ENCODE measurements around the gene BOK. TPM values are rescaled to one million over a fixed set of nuclear protein-coding genes. Genes with fewer than 3 reads are reported as not detected.

Gene BOK
- total and polyA plus RNA-seq, 4 donors = 11.3 to 82.1 (median 44.0) TPM

- H3K27me3 ChIP-seq (ENCODE audit: control insufficient read depth in 4 of 4, insufficient read depth in 4 of 4, low read length in 3 of 4) = no peaks in the 10 kb centered on the region
- no peak for DNase-seq (ENCODE audit: low spot score)
- H3K9ac ChIP-seq (ENCODE audit: low read depth in 1 of 2, low read length in 2 of 2) = no peak overlapping the region
- H3K27ac ChIP-seq (ENCODE audit: low read depth in 1 of 2, low read length in 2 of 2) = no peak overlapping the region
- H3K4me1 ChIP-seq (ENCODE audit: control insufficient read depth in 4 of 4, insufficient read depth in 4 of 4, low read length in 3 of 4) = peaks cover 6 to 19% (median 11%) of the 10 kb centered on the region in 4 donors
- TF ChIP-seq NR2F2 (IDR thresholded peaks at IDR 0.05) = no peak
- no peak for TF ChIP-seq FOXA1 (IDR thresholded peaks at IDR 0.05)
- no peak for TF ChIP-seq TAF1 (conservative IDR thresholded peaks at IDR 0.05)
- TF ChIP-seq CTCF (IDR thresholded peaks at IDR 0.05; ENCODE audit: low read depth, low read length, missing input control) = no peak
- TF ChIP-seq, protein P1, sequence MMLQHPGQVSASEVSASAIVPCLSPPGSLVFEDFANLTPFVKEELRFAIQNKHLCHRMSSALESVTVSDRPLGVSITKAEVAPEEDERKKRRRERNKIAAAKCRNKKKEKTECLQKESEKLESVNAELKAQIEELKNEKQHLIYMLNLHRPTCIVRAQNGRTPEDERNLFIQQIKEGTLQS (IDR thresholded peaks at IDR 0.05) = no peak
- TF ChIP-seq SP1 (IDR thresholded peaks at IDR 0.05) = no peak
- no peak for TF ChIP-seq EGR1 (IDR thresholded peaks at IDR 0.05; ENCODE audit: low read depth in 2 of 2)
- no peak for TF ChIP-seq MAX (IDR thresholded peaks at IDR 0.05)
- no peak for TF ChIP-seq FOXA2 (IDR thresholded peaks at IDR 0.05)
- TF ChIP-seq HNF4A (conservative IDR thresholded peaks at IDR 0.05) = no peak
- no peak for TF ChIP-seq GABPA (IDR thresholded peaks at IDR 0.05 in 1 of 2, conservative IDR thresholded peaks at IDR 0.05 in 1 of 2)
- no peak for TF ChIP-seq HNF4G (IDR thresholded peaks at IDR 0.05)
- TF ChIP-seq YY1 (IDR thresholded peaks at IDR 0.05) = no peak
- TF ChIP-seq REST (IDR thresholded peaks at IDR 0.05) = no peak
- no peak for TF ChIP-seq RAD21 (IDR thresholded peaks at IDR 0.05)
- TF ChIP-seq, protein P2, sequence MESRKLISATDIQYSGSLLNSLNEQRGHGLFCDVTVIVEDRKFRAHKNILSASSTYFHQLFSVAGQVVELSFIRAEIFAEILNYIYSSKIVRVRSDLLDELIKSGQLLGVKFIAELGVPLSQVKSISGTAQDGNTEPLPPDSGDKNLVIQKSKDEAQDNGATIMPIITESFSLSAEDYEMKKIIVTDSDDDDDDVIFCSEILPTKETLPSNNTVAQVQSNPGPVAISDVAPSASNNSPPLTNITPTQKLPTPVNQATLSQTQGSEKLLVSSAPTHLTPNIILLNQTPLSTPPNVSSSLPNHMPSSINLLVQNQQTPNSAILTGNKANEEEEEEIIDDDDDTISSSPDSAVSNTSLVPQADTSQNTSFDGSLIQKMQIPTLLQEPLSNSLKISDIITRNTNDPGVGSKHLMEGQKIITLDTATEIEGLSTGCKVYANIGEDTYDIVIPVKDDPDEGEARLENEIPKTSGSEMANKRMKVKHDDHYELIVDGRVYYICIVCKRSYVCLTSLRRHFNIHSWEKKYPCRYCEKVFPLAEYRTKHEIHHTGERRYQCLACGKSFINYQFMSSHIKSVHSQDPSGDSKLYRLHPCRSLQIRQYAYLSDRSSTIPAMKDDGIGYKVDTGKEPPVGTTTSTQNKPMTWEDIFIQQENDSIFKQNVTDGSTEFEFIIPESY (IDR thresholded peaks at IDR 0.05) = no peak
- TF ChIP-seq JUND (IDR thresholded peaks at IDR 0.05) = no peak
- no peak for TF ChIP-seq RXRA (IDR thresholded peaks at IDR 0.05)
- peaks cover 0 to 2% (median 0%) of the 10 kb centered on the region in 4 donors for H3K36me3 ChIP-seq (ENCODE audit: control insufficient read depth in 4 of 4, insufficient read depth in 3 of 4, low read depth in 1 of 4, low read length in 3 of 4)
- H3K4me3 ChIP-seq (ENCODE audit: low read depth in 1 of 3, low read length in 3 of 3) = no peak overlapping the region
- WGBS = 93% methylated on average over 11 of the region's 11 CpGs
- H3K9me3 ChIP-seq (ENCODE audit: control insufficient read depth in 4 of 4, low read length in 3 of 4) = no peaks in the 10 kb centered on the region
Observed at GRCh38 chr2:241618829-241619228, 60.3 kb downstream of the BOK start.

Data from liver (tissue), 9 donors.